Astrocyte (in vitro differentiated cells and primary cell): ENCODE data around the gene USP14. TPM values are rescaled to one million over a fixed set of nuclear protein-coding genes. Genes with fewer than 3 reads are reported as not detected.

Experiments
- DNase-seq: peaks from one replicate; pipeline ENCODE4 v3.0.0-alpha.2; 2010; ENCODE audit warnings: low read depth
- FAIRE-seq: peaks from 2 replicates; lab custom pipeline; 2011; peaks lifted over from hg19 to GRCh38; lab: Jason Lieb, UNC
- H2AFZ ChIP-seq: 2 replicates; pipeline ENCODE4 v1.6.0; 2012; ENCODE audit warnings: low read depth, low read length, inconsistent platforms
- H3K27ac ChIP-seq: 2 replicates; pipeline ENCODE4 v1.5.1; 2011; ENCODE audit warnings: low read depth, low read length, inconsistent platforms
- H3K27me3 ChIP-seq: 2 replicates; pipeline ENCODE4 v1.6.0; 2011; ENCODE audit warnings: low read length, inconsistent platforms; ENCODE audit not compliant: insufficient read depth
- H3K36me3 ChIP-seq: 2 replicates; pipeline ENCODE4 v1.5.1; 2011; ENCODE audit warnings: low read length, inconsistent platforms; ENCODE audit not compliant: insufficient read depth
- H3K4me1 ChIP-seq: 2 replicates; pipeline ENCODE4 v1.5.1; 2011; ENCODE audit warnings: low read length, inconsistent platforms; ENCODE audit not compliant: insufficient read depth
- H3K4me2 ChIP-seq: 2 replicates; pipeline ENCODE4 v1.6.0; 2012; ENCODE audit warnings: low read length, inconsistent platforms
- H3K4me3 ChIP-seq: 2 replicates; pipeline ENCODE4 v1.5.1; 2011; ENCODE audit warnings: low read depth, mild to moderate bottlenecking, low read length, inconsistent platforms; ENCODE audit not compliant: insufficient read depth
- H3K79me2 ChIP-seq: 2 replicates; pipeline ENCODE4 v1.6.0; 2012; ENCODE audit warnings: mild to moderate bottlenecking, low read length, inconsistent platforms; ENCODE audit not compliant: insufficient read depth
- H3K9ac ChIP-seq: 2 replicates; pipeline ENCODE4 v1.6.0; 2012; ENCODE audit warnings: mild to moderate bottlenecking, low read length, inconsistent platforms
- H3K9me3 ChIP-seq: 2 replicates; pipeline ENCODE4 v1.5.1; 2012; ENCODE audit warnings: low read depth, mild to moderate bottlenecking, low read length, inconsistent platforms; ENCODE audit not compliant: insufficient read depth
- H4K20me1 ChIP-seq: 2 replicates; pipeline ENCODE4 v1.6.0; 2012; ENCODE audit warnings: low read length, inconsistent platforms; ENCODE audit not compliant: insufficient read depth
- H3K27ac Mint-ChIP-seq: one replicate; pipeline ENCODE4 v1.8.0; 2021; ENCODE audit warnings: mild to moderate bottlenecking, mixed read lengths; ENCODE audit not compliant: unreplicated experiment
- H3K27me3 Mint-ChIP-seq: one replicate; pipeline ENCODE4 v1.8.0; 2021; ENCODE audit warnings: low read depth, mixed read lengths; ENCODE audit not compliant: unreplicated experiment
- H3K36me3 Mint-ChIP-seq: one replicate; pipeline ENCODE4 v1.8.0; 2021; ENCODE audit warnings: low read depth, mixed read lengths; ENCODE audit not compliant: unreplicated experiment
- H3K4me1 Mint-ChIP-seq: one replicate; pipeline ENCODE4 v1.8.0; 2021; ENCODE audit warnings: low read depth, mixed read lengths; ENCODE audit not compliant: unreplicated experiment
- H3K4me3 Mint-ChIP-seq: one replicate; pipeline ENCODE4 v1.8.0; 2021; ENCODE audit warnings: mild to moderate bottlenecking, moderate library complexity, mixed read lengths; ENCODE audit not compliant: unreplicated experiment
- H3K9me3 Mint-ChIP-seq: one replicate; pipeline ENCODE4 v1.8.0; 2021; ENCODE audit warnings: mild to moderate bottlenecking, mixed read lengths; ENCODE audit not compliant: unreplicated experiment
- CTCF ChIP-seq: IDR thresholded peaks from 2 replicates; pipeline ENCODE4 v1.5.1; 2011; ENCODE audit warnings: low read depth, mild to moderate bottlenecking, inconsistent platforms, low read length, moderate library complexity; ENCODE audit not compliant: insufficient read depth
- EZH2 ChIP-seq: IDR thresholded peaks from 2 replicates; pipeline ENCODE4 v1.6.1; 2012; ENCODE audit warnings: mild to moderate bottlenecking, low read length, inconsistent platforms; ENCODE audit not compliant: insufficient read depth
- total RNA-seq: library from RNA; stranded (reverse); gene quantifications from 2 replicates; pipeline ENCODE4 v1.2.1, GENCODE V29; 2021

The USP14 gene
- total RNA-seq, 1 donor from 2014 or later = 102 TPM

- H3K4me3 ChIP-seq = no peak overlapping the region
- H3K36me3 ChIP-seq = peaks cover 38% of the 10 kb centered on the region
- no peaks in the 10 kb centered on the region for H3K4me1 ChIP-seq
- H3K9ac ChIP-seq = no peak overlapping the region
- H4K20me1 ChIP-seq = peaks cover 12% of the 10 kb centered on the region
- no peaks in the 10 kb centered on the region for H3K4me1 Mint-ChIP-seq
- TF ChIP-seq CTCF = no peak
- TF ChIP-seq EZH2 = no peak
- no peak overlapping the region for H2AFZ ChIP-seq
- H3K4me3 Mint-ChIP-seq = no peak overlapping the region
- DNase-seq (no peak), FAIRE-seq (no peak)
- no peaks in the 10 kb centered on the region for H3K27me3 ChIP-seq
- H3K27ac Mint-ChIP-seq = no peak overlapping the region
- no peak overlapping the region for H3K27ac ChIP-seq
- H3K9me3 Mint-ChIP-seq = no peaks in the 10 kb centered on the region
- H3K36me3 Mint-ChIP-seq = peaks cover 18% of the 10 kb centered on the region
- peaks cover 8% of the 10 kb centered on the region for H3K79me2 ChIP-seq
- H3K27me3 Mint-ChIP-seq = no peaks in the 10 kb centered on the region
- H3K4me2 ChIP-seq = no peak overlapping the region
- no peaks in the 10 kb centered on the region for H3K9me3 ChIP-seq
Measured at GRCh38 chr18:199768-200167, 41.4 kb downstream of the USP14 start.

DNA sequence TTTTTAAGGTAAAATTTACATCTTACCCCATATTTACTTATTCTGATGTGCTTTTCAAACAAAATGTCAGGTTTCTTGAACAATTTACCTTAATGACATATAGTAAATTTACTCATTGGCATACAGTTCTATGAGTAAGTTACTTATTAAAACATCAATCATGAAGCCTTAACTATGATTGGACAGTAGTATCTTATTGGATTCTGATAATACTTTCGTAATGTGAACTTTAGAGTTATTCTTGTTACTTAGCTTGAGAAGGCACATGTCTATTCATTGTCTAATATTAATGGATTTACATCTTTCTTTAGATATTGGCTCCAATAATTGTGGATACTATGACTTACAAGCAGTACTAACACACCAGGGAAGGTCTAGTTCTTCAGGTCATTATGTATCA is 51.7 kb downstream of the USP14 start:
- Histone ChIP-seq H3K9ac (no peak overlapping the region), H3K4me3 (no peak overlapping the region), H2AFZ (no peak overlapping the region), H3K27ac (no peak overlapping the region), H3K36me3 (peaks cover 44% of the 10 kb centered on the region), H3K9me3 (no peaks in the 10 kb centered on the region), H3K27me3 (no peaks in the 10 kb centered on the region), H3K4me2 (no peak overlapping the region), H3K79me2 (peaks cover 14% of the 10 kb centered on the region), H4K20me1 (peaks cover 7% of the 10 kb centered on the region), H3K4me1 (no peaks in the 10 kb centered on the region)
- peaks cover 8% of the 10 kb centered on the region for H3K36me3 Mint-ChIP-seq
- H3K27ac Mint-ChIP-seq = no peak overlapping the region
- peaks cover 12% of the 10 kb centered on the region for H3K4me1 Mint-ChIP-seq
- DNase-seq = no peak
- H3K4me3 Mint-ChIP-seq = no peak overlapping the region
- TF ChIP-seq EZH2 (no peak), CTCF (no peak)
- no peaks in the 10 kb centered on the region for H3K27me3 Mint-ChIP-seq
- H3K9me3 Mint-ChIP-seq = no peaks in the 10 kb centered on the region
- FAIRE-seq = no peak

GRCh38 chr18:210733-211132 is 52.4 kb downstream of the USP14 start:
- Histone ChIP-seq H3K9ac (no peak overlapping the region), H3K36me3 (peaks cover 44% of the 10 kb centered on the region), H3K4me1 (no peaks in the 10 kb centered on the region), H3K27ac (no peak overlapping the region), H3K27me3 (no peaks in the 10 kb centered on the region), H3K79me2 (peaks cover 14% of the 10 kb centered on the region), H2AFZ (no peak overlapping the region), H3K4me3 (no peak overlapping the region), H3K9me3 (no peaks in the 10 kb centered on the region), H3K4me2 (no peak overlapping the region), H4K20me1 (peaks cover 4% of the 10 kb centered on the region)
- TF ChIP-seq EZH2 (no peak), CTCF (no peak)
- H3K9me3 Mint-ChIP-seq = no peaks in the 10 kb centered on the region
- DNase-seq = no peak
- no peak overlapping the region for H3K27ac Mint-ChIP-seq
- H3K27me3 Mint-ChIP-seq = no peaks in the 10 kb centered on the region
- no peak for FAIRE-seq
- H3K36me3 Mint-ChIP-seq = peaks cover 6% of the 10 kb centered on the region
- H3K4me1 Mint-ChIP-seq = peaks cover 11% of the 10 kb centered on the region
- H3K4me3 Mint-ChIP-seq = no peak overlapping the region
